Caki2 (cell line): ENCODE results near the gene LPO. TPM values are rescaled to one million over a fixed set of nuclear protein-coding genes. Genes with fewer than 3 reads are reported as not detected.
A peak's percentile ranks its signal among the peaks of the same experiment; 100 is the strongest.

Experiments used
- DNase-seq: peaks from one replicate; pipeline ENCODE4 v3.0.0-alpha.2; 2015; ENCODE audit warnings: low read depth
- in situ Hi-C: cut with HindIII; loops from 2 replicates; pipeline ENCODE4 v1.10.0; 2016; ENCODE audit warnings: low sequenced_read_pairs, low pct_unique_long_range_greater_than_20kb, mixed read lengths
- total RNA-seq: library from RNA; depleted of rRNA; stranded (reverse); fragments of >200 nt; shearing (Covaris generic); gene quantifications from 2 replicates; pipeline ENCODE4 v1.2.3, GENCODE V29; 2014; ENCODE audit warnings: low replicate concordance; rRNA removed

LPO gene
- not detected in 2 replicates for total RNA-seq

GRCh38 chr17:58238147-58238634, at the start of gene LPO:
LPO (plus strand) TSS chr17:58238584; CDS start chr17:58242980, 4,396 bp downstream.
- DNase-seq, result no peak
- in situ Hi-C loops, result no loop called here

GRCh38 chr17:58189436-58190146, 48.8 kb upstream of the LPO start:
- in situ Hi-C loops, result no loop called here

GRCh38 chr17:58191241-58191896, 47.0 kb upstream of the LPO start:
- in situ Hi-C loops, result no loop called here
- no peak for DNase-seq

More at GRCh38 chr17:58189436-58190146, 48.8 kb upstream of the LPO start:
- DNase-seq, result peak; percentile 32

GRCh38 chr17:58192612-58193011, 45.8 kb upstream of the LPO start, which contains the start of gene EPX:
EPX (plus strand) TSS chr17:58192726; CDS start chr17:58192847, 121 bp downstream.
- in situ Hi-C loops, result no loop called here
- DNase-seq, result no peak

- in situ Hi-C loops, result no loop called here
- no peak for DNase-seq
Observed at GRCh38 chr17:58193641-58194255, 44.6 kb upstream of the LPO start.

GRCh38 chr17:58195518-58196123, 42.8 kb upstream of the LPO start:
- DNase-seq, result no peak
- in situ Hi-C loops, result no loop called here

GRCh38 chr17:58196610-58197009, 41.8 kb upstream of the LPO start:
- in situ Hi-C loops, result no loop called here
- DNase-seq, result no peak

- no peak for DNase-seq
- in situ Hi-C loops, result no loop called here
Observed at GRCh38 chr17:58200024-58200633, 38.3 kb upstream of the LPO start.

GRCh38 chr17:58202859-58203258, 35.5 kb upstream of the LPO start:
- DNase-seq, result no peak
- in situ Hi-C loops, result no loop called here

GRCh38 chr17:58204796-58205195, 33.6 kb upstream of the LPO start:
- no peak for DNase-seq
- in situ Hi-C loops, result no loop called here

- no peak for DNase-seq
- in situ Hi-C loops, result no loop called here
Observed at GRCh38 chr17:58205936-58206335, 32.4 kb upstream of the LPO start.

- in situ Hi-C loops, result no loop called here
- DNase-seq, result no peak
Observed at GRCh38 chr17:58207451-58207850, 30.9 kb upstream of the LPO start.

GRCh38 chr17:58208344-58208743, 30.0 kb upstream of the LPO start:
- in situ Hi-C loops, result no loop called here
- DNase-seq, result no peak

- DNase-seq, result no peak
- in situ Hi-C loops, result no loop called here
Observed at GRCh38 chr17:58210922-58211321, 27.5 kb upstream of the LPO start.

- no peak for DNase-seq
- in situ Hi-C loops, result no loop called here
Observed at GRCh38 chr17:58215685-58216084, 22.7 kb upstream of the LPO start.

- DNase-seq, result no peak
- in situ Hi-C loops, result no loop called here
Observed at GRCh38 chr17:58217766-58218165, 20.6 kb upstream of the LPO start.

- in situ Hi-C loops, result no loop called here
- peak; percentile 90 for DNase-seq
Observed at GRCh38 chr17:58219007-58219788, 19.2 kb upstream of the LPO start, which contains the start of gene MKS1. MKS1 (minus strand) TSS chr17:58219255; CDS start chr17:58219230, 25 bp downstream.

- in situ Hi-C loops, result no loop called here
- no peak for DNase-seq
Observed at GRCh38 chr17:58219789-58220183, 18.6 kb upstream of the LPO start.
